Activated CD8-positive, alpha-beta T cell treated with anti-CD3 and anti-CD28 coated beads, Interleukin-2, amount 10 ng/mL, durations not matched to agents 7 days and 5 days (primary cell): ENCODE data around the gene CWF19L2. TPM values are rescaled to one million over a fixed set of nuclear protein-coding genes. Genes with fewer than 3 reads are reported as not detected.
"Not testable (repeated sequence)": the region's sequence is repeated elsewhere in the genome, so short reads cannot be mapped to it uniquely, and the experiment has no call there.

Source experiments
- ATAC-seq: fragments of 150-1000 bp; cut with Tn5 transposase; one replicate; pipeline ENCODE4 v1.10.0; 2021; ENCODE audit warnings: moderate library complexity
- CTCF ChIA-PET: fragments of 350-600 bp; sonication (Branson Sonifier 250); formaldehyde crosslinking; loops from one replicate; lab custom pipeline; 2021; ENCODE audit warnings: antibody characterized with exemption; lab: Charles Lee
- POLR2A ChIA-PET: fragments of 350-600 bp; sonication (Branson Sonifier 250); formaldehyde crosslinking; loops from one replicate; lab custom pipeline; 2021; ENCODE audit warnings: antibody characterized with exemption; lab: Charles Lee
- DNase-seq: peaks from one replicate; pipeline ENCODE4 v3.0.0-alpha.2; 2020
- H3K27ac Mint-ChIP-seq: one replicate; pipeline ENCODE4 v1.8.0; 2021; ENCODE audit warnings: mild to moderate bottlenecking, mixed read lengths
- H3K27me3 Mint-ChIP-seq: one replicate; pipeline ENCODE4 v1.8.0; 2021; ENCODE audit warnings: low read depth, mixed read lengths
- H3K36me3 Mint-ChIP-seq: one replicate; pipeline ENCODE4 v1.8.0; 2021; ENCODE audit warnings: low read depth, mixed read lengths
- H3K4me1 Mint-ChIP-seq: one replicate; pipeline ENCODE4 v1.8.0; 2021; ENCODE audit warnings: low read depth, mixed read lengths
- H3K4me3 Mint-ChIP-seq: one replicate; pipeline ENCODE4 v1.8.0; 2021; ENCODE audit warnings: mild to moderate bottlenecking, mixed read lengths
- H3K9me3 Mint-ChIP-seq: one replicate; pipeline ENCODE4 v1.8.0; 2022; ENCODE audit warnings: mixed read lengths; ENCODE audit not compliant: insufficient read depth
- total RNA-seq, 2 experiments: library from RNA; stranded (reverse); gene quantifications; one replicate each; pipeline ENCODE4 v1.2.3, GENCODE V29; 2021

Gene CWF19L2
- total RNA-seq: 10 to 100 TPM; 15.5 TPM

GRCh38 chr11:107457558-107458271 is at the start of gene CWF19L2:
CWF19L2 (minus strand) TSS chr11:107457825; CDS start chr11:107457816, 9 bp downstream.
- Mint-ChIP-seq H3K27me3 (peaks cover 2% of the 10 kb centered on the region), H3K9me3 (no peaks in the 10 kb centered on the region), H3K4me1 (peaks cover 22% of the 10 kb centered on the region), H3K4me3 (peak within 1 kb of the TSS; percentile 85), H3K27ac (peak within 1 kb of the TSS; percentile 90), H3K36me3 (peaks cover 9% of the 10 kb centered on the region)
- DNase-seq: peak; percentile 93
- ChIA-PET CTCF (interaction anchor here (0.7 to 1.4 kb wide), 3 partner anchors 75 to 231 kb away, joined by 3 to 4 read pairs (median 4); no protein-coding TSS in a partner anchor), POLR2A (interaction anchor here (0.6 to 1.3 kb wide), 9 partner anchors 9 to 909 kb away, joined by 3 to 10 read pairs (median 4); no protein-coding TSS in a partner anchor)
- peak; percentile 98 for ATAC-seq

GRCh38 chr11:107505647-107506225 is 48.1 kb upstream of the CWF19L2 start:
- peaks cover 37% of the 10 kb centered on the region for H3K36me3 Mint-ChIP-seq

GRCh38 chr11:107504981-107505380 is 47.4 kb upstream of the CWF19L2 start:
- ChIA-PET CTCF (interaction anchor here (0.8 kb wide), 1 partner anchor 29 kb away, joined by 3 read pairs; no protein-coding TSS in a partner anchor), POLR2A (interaction anchor here (0.7 kb wide), 1 partner anchor 580 kb away, joined by 3 read pairs; no protein-coding TSS in a partner anchor)
- Mint-ChIP-seq H3K4me1 (no peaks in the 10 kb centered on the region), H3K4me3 (no peak overlapping the region), H3K36me3 (peaks cover 37% of the 10 kb centered on the region), H3K27ac (no peak overlapping the region), H3K27me3 (no peaks in the 10 kb centered on the region), H3K9me3 (peaks cover 4% of the 10 kb centered on the region)
- no peak for ATAC-seq
- no peak for DNase-seq

More at GRCh38 chr11:107505647-107506225, 48.1 kb upstream of the CWF19L2 start:
- DNase-seq: no peak
- Mint-ChIP-seq H3K4me3 (no peak overlapping the region), H3K9me3 (peaks cover 4% of the 10 kb centered on the region), H3K4me1 (no peaks in the 10 kb centered on the region), H3K27ac (no peak overlapping the region), H3K27me3 (no peaks in the 10 kb centered on the region)
- no peak for ATAC-seq
- POLR2A ChIA-PET: interaction anchor here (0.7 kb wide), 1 partner anchor 579 kb away, joined by 3 read pairs; no protein-coding TSS in a partner anchor
- CTCF ChIA-PET: no interaction called here

GRCh38 chr11:107501713-107502112 is 44.1 kb upstream of the CWF19L2 start:
- POLR2A ChIA-PET: no interaction called here

GRCh38 chr11:107497371-107497770 is 39.7 kb upstream of the CWF19L2 start:
- H3K27ac Mint-ChIP-seq, POLR2A ChIA-PET, ATAC-seq, H3K9me3 Mint-ChIP-seq, H3K4me3 Mint-ChIP-seq, H3K4me1 Mint-ChIP-seq, DNase-seq, H3K27me3 Mint-ChIP-seq, CTCF ChIA-PET: not testable (repeated sequence)
- H3K36me3 Mint-ChIP-seq: peaks cover 11% of the 10 kb centered on the region

More at GRCh38 chr11:107501713-107502112, 44.1 kb upstream of the CWF19L2 start:
- ATAC-seq (no peak), DNase-seq (no peak)
- CTCF ChIA-PET: no interaction called here
- Mint-ChIP-seq H3K36me3 (peaks cover 37% of the 10 kb centered on the region), H3K4me3 (no peak overlapping the region), H3K4me1 (no peaks in the 10 kb centered on the region), H3K9me3 (peaks cover 8% of the 10 kb centered on the region), H3K27me3 (no peaks in the 10 kb centered on the region), H3K27ac (no peak overlapping the region)

- POLR2A ChIA-PET: no interaction called here
- no peak for ATAC-seq
- no peak for DNase-seq
- Mint-ChIP-seq H3K36me3 (peaks cover under 1% of the 10 kb centered on the region), H3K4me3 (no peak overlapping the region), H3K9me3 (peaks cover 4% of the 10 kb centered on the region), H3K27me3 (no peaks in the 10 kb centered on the region), H3K4me1 (no peaks in the 10 kb centered on the region), H3K27ac (no peak overlapping the region)
- CTCF ChIA-PET: no interaction called here
Observed at GRCh38 chr11:107496011-107496410, 38.4 kb upstream of the CWF19L2 start.

GRCh38 chr11:107494055-107494454 is 36.4 kb upstream of the CWF19L2 start:
- ATAC-seq (no peak), DNase-seq (no peak)
- Mint-ChIP-seq H3K27me3 (peaks cover 5% of the 10 kb centered on the region), H3K9me3 (peaks cover 4% of the 10 kb centered on the region), H3K4me1 (no peaks in the 10 kb centered on the region), H3K36me3 (no peaks in the 10 kb centered on the region), H3K27ac (no peak overlapping the region), H3K4me3 (no peak overlapping the region)
- POLR2A ChIA-PET: no interaction called here
- CTCF ChIA-PET: no interaction called here

GRCh38 chr11:107493117-107493516 is 35.5 kb upstream of the CWF19L2 start:
- ChIA-PET POLR2A (no interaction called here), CTCF (no interaction called here)
- Mint-ChIP-seq H3K9me3 (peaks cover 4% of the 10 kb centered on the region), H3K4me3 (no peak overlapping the region), H3K27me3 (peaks cover 5% of the 10 kb centered on the region), H3K4me1 (no peaks in the 10 kb centered on the region), H3K27ac (no peak overlapping the region), H3K36me3 (no peaks in the 10 kb centered on the region)
- no peak for DNase-seq
- no peak for ATAC-seq

GRCh38 chr11:107490836-107491235 is 33.2 kb upstream of the CWF19L2 start:
- ChIA-PET POLR2A (no interaction called here), CTCF (no interaction called here)

GRCh38 chr11:107482234-107482633 is 24.6 kb upstream of the CWF19L2 start:
- Mint-ChIP-seq H3K4me1 (no peaks in the 10 kb centered on the region), H3K27ac (no peak overlapping the region), H3K27me3 (peaks cover 6% of the 10 kb centered on the region), H3K9me3 (no peaks in the 10 kb centered on the region), H3K4me3 (no peak overlapping the region), H3K36me3 (no peaks in the 10 kb centered on the region)
- ATAC-seq: no peak
- CTCF ChIA-PET: no interaction called here
- POLR2A ChIA-PET: no interaction called here
- DNase-seq: no peak

More at GRCh38 chr11:107490836-107491235, 33.2 kb upstream of the CWF19L2 start:
- H3K27me3 Mint-ChIP-seq: peaks cover 5% of the 10 kb centered on the region
- DNase-seq: no peak
- H3K27ac Mint-ChIP-seq: no peak overlapping the region
- H3K4me3 Mint-ChIP-seq: no peak overlapping the region
- H3K36me3 Mint-ChIP-seq: no peaks in the 10 kb centered on the region
- H3K9me3 Mint-ChIP-seq: no peaks in the 10 kb centered on the region
- ATAC-seq: no peak
- H3K4me1 Mint-ChIP-seq: no peaks in the 10 kb centered on the region

- Mint-ChIP-seq H3K4me1 (no peaks in the 10 kb centered on the region), H3K9me3 (no peaks in the 10 kb centered on the region), H3K27ac (no peak overlapping the region), H3K4me3 (no peak overlapping the region), H3K36me3 (no peaks in the 10 kb centered on the region), H3K27me3 (peaks cover 19% of the 10 kb centered on the region)
- ATAC-seq: no peak
- ChIA-PET CTCF (no interaction called here), POLR2A (no interaction called here)
- no peak for DNase-seq
Observed at GRCh38 chr11:107478922-107479321, 21.3 kb upstream of the CWF19L2 start.

- no peaks in the 10 kb centered on the region for H3K36me3 Mint-ChIP-seq
- DNase-seq (no peak), ATAC-seq (no peak)
- no peak overlapping the region for H3K4me3 Mint-ChIP-seq
- ChIA-PET CTCF (no interaction called here), POLR2A (no interaction called here)
- peaks cover 19% of the 10 kb centered on the region for H3K27me3 Mint-ChIP-seq
- H3K27ac Mint-ChIP-seq: no peak overlapping the region
- no peaks in the 10 kb centered on the region for H3K4me1 Mint-ChIP-seq
- H3K9me3 Mint-ChIP-seq: no peaks in the 10 kb centered on the region
Observed at GRCh38 chr11:107477820-107478219, 20.2 kb upstream of the CWF19L2 start.
